Endodermal cell (in vitro differentiated cells): ENCODE measurements around the gene IFNL4. TPM values are rescaled to one million over a fixed set of nuclear protein-coding genes. Genes with fewer than 3 reads are reported as not detected.
"Not testable (repeated sequence)": the region's sequence is repeated elsewhere in the genome, so short reads cannot be mapped to it uniquely, and the experiment has no call there.

Source experiments
- DNase-seq: peaks from one replicate; pipeline ENCODE4 v3.0.0-alpha.2; 2017
- H3K27ac ChIP-seq: 2 replicates; pipeline ENCODE4 v1.5.1; 2013; ENCODE audit warnings: mild to moderate bottlenecking, low read depth, low read length, moderate library complexity
- H3K27me3 ChIP-seq: 2 replicates; pipeline ENCODE4 v1.6.1; 2013; ENCODE audit warnings: mild to moderate bottlenecking, low read length, moderate library complexity; ENCODE audit not compliant: insufficient read depth, control insufficient read depth, poor library complexity, severe bottlenecking
- H3K36me3 ChIP-seq: 2 replicates; pipeline ENCODE4 v1.7.0; 2013; ENCODE audit warnings: mild to moderate bottlenecking, low read length, moderate library complexity; ENCODE audit not compliant: control insufficient read depth, insufficient read depth
- H3K4me1 ChIP-seq: one replicate; pipeline ENCODE4 v1.7.0; 2013; ENCODE audit warnings: low read length; ENCODE audit not compliant: control insufficient read depth, insufficient read depth
- H3K4me3 ChIP-seq: 2 replicates; pipeline ENCODE4 v1.5.1; 2013; ENCODE audit warnings: mild to moderate bottlenecking, low read length, moderate library complexity
- H3K9ac ChIP-seq: 2 replicates; pipeline ENCODE4 v1.6.1; 2013; ENCODE audit warnings: mild to moderate bottlenecking, low read length, moderate library complexity; ENCODE audit not compliant: poor library complexity, severe bottlenecking; ENCODE audit errors: extremely low read depth
- H3K9me3 ChIP-seq: 2 replicates; pipeline ENCODE4 v1.6.1; 2013; ENCODE audit warnings: mild to moderate bottlenecking, low read length, moderate library complexity; ENCODE audit not compliant: control insufficient read depth
- H3K27ac Mint-ChIP-seq: 2 replicates; pipeline ENCODE4 v1.8.0; 2020; ENCODE audit warnings: mixed read lengths
- H3K27me3 Mint-ChIP-seq: 2 replicates; pipeline ENCODE4 v1.8.0; 2021; ENCODE audit warnings: mild to moderate bottlenecking, mixed read lengths; ENCODE audit not compliant: insufficient read depth
- H3K36me3 Mint-ChIP-seq: 2 replicates; pipeline ENCODE4 v1.8.0; 2020; ENCODE audit warnings: low read depth, mixed read lengths
- H3K4me1 Mint-ChIP-seq: 2 replicates; pipeline ENCODE4 v1.8.0; 2020; ENCODE audit warnings: mixed read lengths
- H3K4me3 Mint-ChIP-seq: 2 replicates; pipeline ENCODE4 v1.8.0; 2020; ENCODE audit warnings: mild to moderate bottlenecking, moderate library complexity, mixed read lengths
- H3K9me3 Mint-ChIP-seq: 2 replicates; pipeline ENCODE4 v1.8.0; 2020; ENCODE audit warnings: mild to moderate bottlenecking, mixed read lengths
- CTCF ChIP-seq: fragments of 200-600 bp; sonication (generic); conservative IDR thresholded peaks from 2 replicates; pipeline ENCODE4 v1.5.0; 2021; ENCODE audit warnings: antibody characterized with exemption, mild to moderate bottlenecking
- WGBS, 2 experiments: methylation state at CpG; one replicate each; pipeline versions ENCODE4 v1.1.5 to v1.1.7; 2013; ENCODE audit warnings: missing lambda C conversion rate in 2 of 2, mixed read lengths in 1 of 2; ENCODE audit not compliant: insufficient coverage in 1 of 2, insufficient read length in 1 of 2; 5-methylcytosine and 5-hydroxymethylcytosine counted together
- total RNA-seq, 2 donors: library from RNA; stranded (reverse); fragmentation: NEBNext Ultra II Directional in 1 of 2; extraction: Animal tissue kit (Norgen Biotek cat#: 25700) in 1 of 2; gene quantifications; 2 replicates in 1 of 2; 3 replicates in 1 of 2; pipeline ENCODE4 v1.2.1, GENCODE V29; 2021

Gene IFNL4
- total RNA-seq, 2 donors from 2014 or later, result not detected

- not testable (repeated sequence) for H3K9me3 Mint-ChIP-seq, DNase-seq, H3K4me3 ChIP-seq, H3K27ac ChIP-seq, H3K4me3 Mint-ChIP-seq, H3K36me3 ChIP-seq, H3K9me3 ChIP-seq, H3K4me1 ChIP-seq, H3K9ac ChIP-seq, H3K36me3 Mint-ChIP-seq, H3K4me1 Mint-ChIP-seq, H3K27ac Mint-ChIP-seq
- WGBS, 2 experiments, result 91% methylated on average over 7 to 12 of the region's 13 CpGs
- peaks cover 31% of the 10 kb centered on the region for H3K27me3 ChIP-seq
- peaks cover 67% of the 10 kb centered on the region for H3K27me3 Mint-ChIP-seq
Measured at GRCh38 chr19:39243741-39244140, 4.9 kb downstream of the IFNL4 start.

GRCh38 chr19:39240421-39240820, 8.2 kb downstream of the IFNL4 start:
- no peak for DNase-seq
- H3K4me1 ChIP-seq, result no peaks in the 10 kb centered on the region
- no peak overlapping the region for H3K27ac Mint-ChIP-seq
- H3K9ac ChIP-seq, result no peak overlapping the region
- TF ChIP-seq CTCF, result no peak
- H3K4me3 ChIP-seq, result no peak overlapping the region
- H3K4me1 Mint-ChIP-seq, result no peaks in the 10 kb centered on the region
- WGBS, 2 experiments, result 91 to 93% methylated on average over 7 of the region's 7 CpGs
- peaks cover 65% of the 10 kb centered on the region for H3K27me3 Mint-ChIP-seq
- H3K27ac ChIP-seq, result no peak overlapping the region
- H3K36me3 Mint-ChIP-seq, result no peaks in the 10 kb centered on the region
- no peaks in the 10 kb centered on the region for H3K36me3 ChIP-seq
- H3K9me3 Mint-ChIP-seq, result no peaks in the 10 kb centered on the region
- H3K9me3 ChIP-seq, result no peaks in the 10 kb centered on the region
- no peak overlapping the region for H3K4me3 Mint-ChIP-seq
- H3K27me3 ChIP-seq, result peaks cover 6% of the 10 kb centered on the region

GRCh38 chr19:39238944-39239343, 9.7 kb downstream of the IFNL4 start:
- WGBS, 2 experiments, result 87 to 88% methylated on average over 5 to 6 of the region's 6 CpGs
- no peak overlapping the region for H3K4me3 ChIP-seq
- peaks cover 11% of the 10 kb centered on the region for H3K27me3 ChIP-seq
- no peaks in the 10 kb centered on the region for H3K36me3 ChIP-seq
- no peak overlapping the region for H3K4me3 Mint-ChIP-seq
- H3K36me3 Mint-ChIP-seq, result no peaks in the 10 kb centered on the region
- no peak overlapping the region for H3K9ac ChIP-seq
- no peak overlapping the region for H3K27ac Mint-ChIP-seq
- no peaks in the 10 kb centered on the region for H3K9me3 ChIP-seq
- H3K27ac ChIP-seq, result no peak overlapping the region
- H3K4me1 ChIP-seq, result no peaks in the 10 kb centered on the region
- H3K27me3 Mint-ChIP-seq, result peaks cover 58% of the 10 kb centered on the region
- no peak for DNase-seq
- no peaks in the 10 kb centered on the region for H3K4me1 Mint-ChIP-seq
- no peaks in the 10 kb centered on the region for H3K9me3 Mint-ChIP-seq
- no peak for TF ChIP-seq CTCF

GRCh38 chr19:39238209-39238608, 10.4 kb downstream of the IFNL4 start:
- Mint-ChIP-seq H3K36me3 (no peaks in the 10 kb centered on the region), H3K9me3 (no peaks in the 10 kb centered on the region), H3K27me3 (peaks cover 56% of the 10 kb centered on the region), H3K27ac (no peak overlapping the region), H3K4me1 (no peaks in the 10 kb centered on the region), H3K4me3 (no peak overlapping the region)
- no peak for TF ChIP-seq CTCF
- Histone ChIP-seq H3K36me3 (no peaks in the 10 kb centered on the region), H3K4me3 (no peak overlapping the region), H3K27ac (no peak overlapping the region), H3K27me3 (peaks cover 11% of the 10 kb centered on the region), H3K9ac (no peak overlapping the region), H3K4me1 (no peaks in the 10 kb centered on the region), H3K9me3 (no peaks in the 10 kb centered on the region)
- WGBS, 2 experiments, result 83 to 85% methylated on average over 5 of the region's 6 CpGs
- DNase-seq, result no peak
